HG02798 (cell line): Measurements from ENCODE around the gene NR1H3.
"Not testable (repeated sequence)": the region's sequence is repeated elsewhere in the genome, so short reads cannot be mapped to it uniquely, and the experiment has no call there.

Experiments
- ATAC-seq: cut with Tn5 transposase; IDR thresholded peaks from one replicate; pipeline ENCODE4 v1.9.1; 2021; ENCODE audit warnings: mild to moderate bottlenecking; ENCODE audit not compliant: unreplicated experiment, poor library complexity

NR1H3 gene

DNA sequence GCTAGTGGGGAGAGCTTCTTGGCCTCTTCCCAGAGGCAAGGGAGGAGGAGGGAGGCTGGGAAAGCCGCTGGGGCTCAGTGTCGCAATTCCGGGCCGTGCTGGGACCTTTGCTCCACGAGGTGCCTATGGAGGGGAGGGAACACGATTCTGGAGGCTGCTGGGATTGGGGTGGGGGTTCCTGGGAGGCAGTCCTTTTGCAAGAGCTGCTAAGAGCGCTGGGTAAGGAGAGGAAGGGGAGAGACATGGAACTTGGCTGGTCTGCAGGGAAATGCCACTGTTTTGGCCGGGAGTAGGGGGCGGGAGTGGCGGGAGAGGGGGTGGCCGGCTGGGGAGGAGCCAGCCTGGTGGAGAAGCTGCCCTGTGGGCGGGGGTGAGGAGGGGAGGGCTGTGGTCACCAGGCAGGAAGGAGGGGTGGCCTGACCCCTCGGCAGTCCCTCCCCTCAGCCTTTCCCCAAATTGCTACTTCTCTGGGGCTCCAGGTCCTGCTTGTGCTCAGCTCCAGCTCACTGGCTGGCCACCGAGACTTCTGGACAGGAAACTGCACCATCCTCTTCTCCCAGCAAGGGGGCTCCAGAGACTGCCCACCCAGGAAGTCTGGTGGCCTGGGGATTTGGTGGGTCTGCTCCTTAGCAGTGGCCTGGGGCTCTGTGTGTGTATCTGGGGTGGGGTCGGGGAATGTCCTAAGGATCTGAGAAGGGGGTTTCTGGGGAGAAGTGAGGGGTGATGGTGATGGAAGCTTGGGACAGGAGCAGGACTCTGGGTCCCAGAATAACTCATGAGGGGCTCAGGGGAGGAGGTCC lies at the start of gene NR1H3:
Gene NR1H3, plus strand, starts transcription at position 480 of the 800 bp plus-strand sequence. CDS start 1,221 bp downstream, outside the sequence.
- ATAC-seq = no peak

DNA sequence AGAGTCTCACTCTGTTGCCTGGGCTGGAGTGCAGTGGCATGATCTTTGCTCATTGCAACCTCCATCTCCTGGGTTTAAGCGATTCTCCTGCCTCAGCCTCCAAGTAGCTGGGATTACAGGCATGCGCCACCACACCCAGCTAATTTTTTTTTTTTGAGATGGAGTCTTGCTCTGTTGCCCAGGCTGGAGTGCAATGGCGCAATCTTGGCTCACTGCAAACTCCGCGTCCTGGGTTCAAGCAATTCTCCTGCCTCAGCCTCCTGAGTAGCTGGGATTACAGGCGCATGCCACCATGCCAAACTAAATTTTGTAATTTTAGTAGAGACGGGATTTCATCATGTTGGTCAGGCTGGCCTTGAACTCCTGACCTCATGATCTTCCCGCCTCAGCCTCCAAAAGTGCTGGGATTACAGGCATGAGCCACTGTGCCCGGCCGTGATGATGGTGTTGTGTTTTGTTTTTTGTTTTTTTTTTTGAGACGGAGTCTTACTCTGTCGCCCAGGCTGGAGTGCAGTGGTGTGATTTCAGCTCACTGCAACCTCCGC lies 49.7 kb upstream of the NR1H3 start:
- not testable (repeated sequence) for ATAC-seq

DNA sequence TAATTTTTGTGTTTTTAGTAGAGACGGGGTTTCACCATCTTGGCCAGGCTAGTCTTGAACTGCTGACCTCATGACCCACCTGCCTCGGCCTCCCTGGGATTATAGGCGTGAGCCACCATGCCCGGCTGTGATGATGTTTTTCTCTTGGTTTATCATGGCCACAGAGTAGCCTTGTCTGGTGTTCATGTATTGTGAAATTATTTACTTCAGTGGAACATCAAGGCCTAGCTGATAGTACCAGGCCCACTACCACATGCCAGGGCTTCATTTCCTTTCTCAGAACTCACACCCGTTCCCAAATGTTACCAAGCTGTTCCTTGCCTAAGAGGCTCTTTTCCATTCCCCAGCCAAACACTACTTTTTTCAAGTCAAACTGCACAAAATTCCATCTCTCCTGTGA lies 49.2 kb upstream of the NR1H3 start:
- no peak for ATAC-seq

DNA sequence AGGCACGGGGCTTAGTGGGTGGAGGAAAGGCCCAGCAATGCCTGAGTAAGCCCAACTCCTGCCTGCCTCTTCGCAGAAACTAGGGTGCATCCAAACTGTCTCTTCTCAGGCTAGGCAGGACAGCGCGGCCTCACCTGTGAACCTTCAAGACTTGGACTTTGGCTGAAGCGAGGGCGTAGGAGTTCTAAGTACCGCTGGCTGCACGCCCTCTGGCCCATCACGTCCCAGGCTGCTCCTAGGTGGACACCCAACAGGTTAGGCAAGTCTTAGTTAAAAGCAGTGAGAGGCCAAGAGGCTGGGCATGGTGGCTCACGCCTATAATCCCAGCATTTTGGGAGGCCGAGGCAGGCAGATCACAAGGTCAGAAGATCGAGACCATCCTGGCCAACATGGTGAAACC lies 44.9 kb upstream of the NR1H3 start:
- no peak for ATAC-seq

DNA sequence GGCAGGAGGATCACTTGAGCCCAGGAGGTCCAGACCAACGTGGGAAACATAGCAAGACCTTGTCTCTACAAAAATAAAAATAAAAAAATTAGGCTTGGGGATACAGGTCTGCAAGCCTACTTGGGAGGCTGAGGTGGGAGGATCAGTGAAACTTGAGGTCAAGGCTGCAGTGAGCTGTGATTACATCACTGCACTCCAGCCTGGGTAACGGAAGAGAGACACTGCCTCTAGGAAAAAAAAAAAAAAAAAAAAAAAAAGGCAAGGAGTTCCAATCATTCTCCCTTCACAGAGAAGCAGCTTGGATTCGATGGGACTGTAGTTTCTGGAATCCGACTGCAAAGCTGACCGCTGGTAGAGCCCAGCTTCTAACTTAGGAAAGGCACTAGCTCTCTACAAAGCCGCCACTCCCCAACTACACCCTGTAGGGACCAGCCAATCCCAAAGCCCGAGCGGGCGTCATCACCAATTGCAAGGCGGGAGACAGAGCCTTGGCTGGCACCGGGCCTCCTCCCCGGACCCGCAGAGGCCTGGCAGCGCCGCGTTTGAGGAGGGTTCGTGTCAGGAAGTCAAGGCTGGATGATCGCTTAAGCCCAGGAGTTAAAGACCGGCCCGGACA lies 43.7 kb upstream of the NR1H3 start:
- peak; percentile 66 for ATAC-seq

DNA sequence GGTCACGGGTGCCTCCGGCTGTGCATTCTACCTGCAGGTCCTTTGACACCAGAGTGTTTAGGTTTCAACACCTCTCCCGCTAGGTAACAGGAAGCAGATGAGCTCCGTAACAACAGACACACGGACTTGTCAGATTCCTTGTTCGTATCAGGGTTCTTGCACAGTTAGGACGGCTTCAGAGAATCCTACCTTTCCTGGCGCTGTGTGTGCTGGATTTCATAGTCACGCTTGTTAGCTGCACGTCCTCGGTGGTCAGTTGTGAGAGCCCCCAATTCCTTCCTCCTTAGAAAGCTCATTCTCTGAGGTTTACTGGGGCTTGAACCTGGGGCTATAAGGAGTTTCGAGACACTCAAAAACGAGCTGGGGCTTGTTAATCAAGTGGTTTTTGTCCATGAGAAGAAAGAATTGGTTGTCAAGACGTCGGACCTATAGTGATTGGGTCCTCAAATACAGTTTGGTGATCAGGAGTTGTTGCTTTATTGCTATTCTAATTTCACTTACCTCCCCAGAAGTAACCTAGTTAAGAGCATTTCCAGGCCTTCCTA lies 42.4 kb upstream of the NR1H3 start:
- ATAC-seq = no peak

DNA sequence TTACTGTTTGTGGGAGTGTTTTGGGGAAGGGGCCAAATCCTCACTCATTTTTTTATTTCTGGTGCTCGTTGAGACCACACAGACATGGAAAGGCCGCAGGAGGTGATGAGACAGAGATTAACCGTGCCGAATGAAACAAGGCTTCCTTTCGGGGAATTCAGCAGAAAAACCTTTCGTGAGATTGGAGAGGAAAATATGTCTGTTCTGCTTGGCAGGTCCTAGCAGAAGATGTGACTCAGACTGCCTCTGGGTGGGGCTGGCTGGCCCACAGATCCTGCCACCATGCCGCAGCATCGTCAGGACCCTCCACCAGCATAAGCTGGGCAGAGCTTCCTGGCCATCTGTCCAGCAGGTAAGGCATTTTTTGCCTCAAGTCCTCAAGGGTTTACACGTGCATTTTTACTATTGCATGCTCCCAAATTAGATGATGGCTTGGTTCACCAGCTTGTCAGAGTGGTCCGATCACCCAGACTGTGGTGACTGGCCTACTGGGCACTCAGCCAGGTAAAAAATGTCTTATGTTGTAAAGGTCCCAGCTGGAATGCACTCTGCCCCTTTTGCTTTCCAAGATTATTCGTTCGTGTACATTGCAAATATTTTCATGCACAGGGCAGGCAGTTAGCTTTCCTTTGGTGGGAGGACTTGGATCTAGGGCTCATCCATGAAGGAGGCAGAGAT lies 41.5 kb upstream of the NR1H3 start:
- ATAC-seq = peak; percentile 31

DNA sequence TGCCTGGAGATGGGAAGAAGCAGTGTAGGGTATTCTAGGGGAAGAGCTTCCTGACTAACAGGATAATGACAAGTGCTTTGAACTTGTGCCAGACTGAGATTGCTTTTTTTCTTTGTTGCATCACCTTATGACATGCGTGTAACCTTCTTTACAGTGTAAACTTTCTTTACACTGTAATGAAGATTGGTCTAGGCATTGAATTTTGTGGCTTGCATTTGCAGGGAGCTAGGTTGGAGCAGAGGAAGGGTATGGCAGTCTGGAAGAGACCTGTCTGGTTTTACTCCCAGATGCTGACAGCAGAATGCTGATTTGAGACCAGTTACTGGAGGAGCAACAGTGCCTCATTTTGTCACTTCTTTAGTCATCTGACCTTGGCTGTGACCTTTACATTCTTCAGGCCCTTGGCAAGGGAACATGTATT lies 37.4 kb upstream of the NR1H3 start:
- no peak for ATAC-seq

DNA sequence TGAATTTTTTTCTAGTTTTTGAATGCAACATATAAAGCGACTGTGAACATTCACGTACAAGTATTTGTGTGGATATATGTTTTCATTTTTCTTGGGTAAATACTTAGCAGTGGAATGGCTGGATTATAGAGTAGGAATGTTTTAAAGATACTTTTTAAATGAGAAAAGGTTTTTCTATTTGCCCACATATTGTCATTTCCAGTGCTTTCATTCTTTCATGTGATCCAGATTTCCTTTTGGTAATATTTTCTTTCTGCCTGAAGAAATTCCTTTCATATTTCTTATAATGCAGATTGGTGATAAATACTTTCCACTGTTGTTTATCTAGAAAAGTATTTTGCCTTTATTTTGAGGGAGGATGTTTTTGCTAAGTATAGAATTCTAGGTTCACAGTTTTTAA lies 35.1 kb upstream of the NR1H3 start:
- ATAC-seq = no peak

DNA sequence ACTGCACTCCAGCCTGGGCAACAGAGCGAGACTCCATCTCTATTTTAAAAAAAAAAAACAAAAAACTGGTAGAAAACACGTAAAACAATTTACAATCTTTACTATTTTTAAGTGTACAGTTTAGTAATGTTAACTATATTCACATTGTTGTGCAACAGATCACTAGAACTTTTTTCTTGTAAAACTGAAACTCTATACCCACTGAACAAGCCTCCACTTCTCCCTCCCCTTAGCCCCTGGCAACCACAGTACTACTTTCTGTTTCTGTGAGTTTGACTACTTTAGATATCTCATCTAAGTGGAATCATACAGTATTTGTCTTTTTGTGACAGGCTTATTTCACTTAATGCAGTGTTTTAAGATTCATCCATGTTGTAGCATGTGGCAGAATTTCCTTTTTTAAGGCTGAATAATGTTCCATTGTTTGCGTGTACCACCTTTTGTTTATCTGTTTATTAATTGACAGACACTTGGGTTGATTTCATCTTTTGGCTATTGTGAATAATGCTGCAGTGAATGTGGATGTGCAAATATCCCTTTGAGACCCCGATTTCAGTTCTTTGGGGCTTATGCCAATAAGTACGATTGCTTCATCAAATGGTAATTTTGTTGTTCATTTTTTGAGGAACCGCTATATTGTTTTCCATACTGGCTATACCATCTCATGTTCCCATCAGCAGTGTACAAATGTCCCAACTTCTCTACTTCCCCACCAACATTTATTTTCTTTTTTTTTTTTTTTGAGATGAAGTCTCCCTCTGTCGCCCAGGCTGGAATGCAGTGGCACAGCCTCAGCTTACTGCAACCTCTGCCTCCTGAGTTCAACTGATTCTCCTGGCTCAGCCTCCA lies 32.0 kb upstream of the NR1H3 start:
- peak; percentile 91 for ATAC-seq

DNA sequence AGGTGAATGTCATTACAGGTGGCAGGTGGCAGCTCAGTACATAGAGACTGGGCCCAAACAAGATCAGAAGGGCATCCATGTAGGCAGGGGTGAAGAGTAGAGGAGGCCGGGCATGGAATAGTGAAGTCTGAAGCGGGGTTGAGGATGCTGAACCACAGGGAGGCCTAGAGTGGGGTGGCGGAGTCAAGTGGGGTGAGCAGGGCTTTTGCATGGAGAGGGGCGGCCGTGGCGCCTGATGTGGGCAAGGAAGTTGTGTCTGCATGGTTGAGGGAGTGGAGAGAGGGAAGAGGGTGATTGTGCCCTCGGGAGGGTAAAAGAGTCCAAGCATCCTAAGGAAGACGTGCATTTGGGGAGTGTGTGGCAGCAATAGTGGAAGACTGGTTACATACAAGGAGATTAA lies 28.6 kb upstream of the NR1H3 start:
- ATAC-seq = no peak

DNA sequence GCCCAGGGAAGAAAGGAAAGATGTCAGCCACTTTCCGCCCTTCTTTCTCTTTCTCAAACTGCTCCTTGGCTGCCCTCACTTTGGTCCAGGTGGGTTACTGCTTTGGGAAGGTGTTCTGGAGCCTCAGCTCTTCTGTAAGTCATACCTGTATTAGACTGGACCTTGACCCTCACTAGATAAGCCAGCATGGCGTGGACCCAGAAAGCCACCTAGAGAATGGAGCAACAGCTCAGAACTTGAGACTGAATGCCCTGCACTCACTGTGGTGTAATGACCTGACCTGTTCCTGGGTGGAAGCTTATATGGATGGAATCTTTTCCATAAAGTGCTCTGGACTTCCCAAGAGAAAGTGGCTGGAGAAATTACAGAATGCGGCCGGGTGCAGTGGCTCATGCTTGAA lies 24.7 kb upstream of the NR1H3 start:
- no peak for ATAC-seq

DNA sequence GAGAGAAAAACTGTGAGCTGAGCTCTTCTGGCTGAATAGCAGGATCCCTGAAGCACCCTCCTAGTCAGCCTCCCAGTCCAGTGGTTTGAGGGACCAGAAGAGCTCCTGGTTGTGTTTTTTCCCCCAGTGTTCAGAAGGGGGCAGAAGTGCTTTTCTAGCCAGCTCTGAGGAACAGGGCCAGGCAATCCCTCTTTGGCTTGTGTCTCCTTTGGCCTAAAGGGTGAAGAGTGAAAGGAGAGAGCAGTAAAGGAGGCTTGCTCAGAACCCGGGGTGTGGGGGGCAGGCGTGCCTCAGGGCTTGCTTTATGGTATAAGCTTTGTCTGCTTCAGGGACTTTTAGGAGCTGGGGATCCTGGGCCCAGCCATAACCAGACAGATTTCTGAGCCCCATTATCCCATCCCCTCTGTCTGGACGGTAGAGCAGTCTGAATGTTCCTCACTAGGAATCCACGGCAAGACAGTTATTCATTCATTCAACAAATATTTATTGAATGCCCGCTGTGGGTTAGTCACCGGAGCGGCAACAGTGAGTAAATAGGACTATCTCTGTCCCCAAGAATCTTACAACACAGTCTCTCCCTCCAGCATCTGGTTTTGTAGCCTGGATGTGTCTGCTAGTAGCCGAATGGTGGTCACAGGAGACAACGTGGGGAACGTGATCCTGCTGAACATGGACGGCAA lies 23.7 kb upstream of the NR1H3 start:
- ATAC-seq = no peak

DNA sequence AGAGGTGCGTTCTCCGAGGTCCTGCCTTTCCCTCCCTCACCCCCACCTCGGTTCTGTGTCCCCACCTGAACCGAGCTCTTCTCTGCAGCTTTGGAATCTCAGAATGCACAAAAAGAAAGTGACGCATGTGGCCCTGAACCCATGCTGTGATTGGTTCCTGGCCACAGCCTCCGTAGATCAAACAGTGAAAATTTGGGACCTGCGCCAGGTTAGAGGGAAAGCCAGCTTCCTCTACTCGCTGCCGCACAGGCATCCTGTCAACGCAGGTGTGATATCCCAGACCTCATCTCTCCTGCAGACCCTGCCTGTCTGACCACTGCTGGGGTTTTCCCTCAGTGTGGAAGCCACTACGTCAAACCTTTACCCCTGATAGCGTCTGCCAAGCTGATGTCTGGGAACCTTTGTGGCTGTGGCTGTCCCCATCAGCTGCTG lies 23.1 kb upstream of the NR1H3 start:
- ATAC-seq = no peak

DNA sequence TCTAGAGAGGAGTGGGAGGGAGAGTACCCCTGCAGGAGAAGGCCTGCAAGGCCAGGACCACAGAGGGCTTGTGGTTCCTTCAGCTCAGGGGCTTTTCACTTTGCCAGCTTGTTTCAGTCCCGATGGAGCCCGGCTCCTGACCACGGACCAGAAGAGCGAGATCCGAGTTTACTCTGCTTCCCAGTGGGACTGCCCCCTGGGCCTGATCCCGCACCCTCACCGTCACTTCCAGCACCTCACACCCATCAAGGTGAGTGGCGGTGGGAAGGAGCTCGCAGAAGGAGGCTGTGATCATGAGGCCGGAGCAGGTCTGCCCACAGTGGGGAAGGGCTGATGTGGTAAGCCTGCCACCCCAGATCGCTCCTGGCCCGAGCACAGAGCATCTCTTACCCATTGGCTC lies 22.6 kb upstream of the NR1H3 start:
- ATAC-seq = no peak

DNA sequence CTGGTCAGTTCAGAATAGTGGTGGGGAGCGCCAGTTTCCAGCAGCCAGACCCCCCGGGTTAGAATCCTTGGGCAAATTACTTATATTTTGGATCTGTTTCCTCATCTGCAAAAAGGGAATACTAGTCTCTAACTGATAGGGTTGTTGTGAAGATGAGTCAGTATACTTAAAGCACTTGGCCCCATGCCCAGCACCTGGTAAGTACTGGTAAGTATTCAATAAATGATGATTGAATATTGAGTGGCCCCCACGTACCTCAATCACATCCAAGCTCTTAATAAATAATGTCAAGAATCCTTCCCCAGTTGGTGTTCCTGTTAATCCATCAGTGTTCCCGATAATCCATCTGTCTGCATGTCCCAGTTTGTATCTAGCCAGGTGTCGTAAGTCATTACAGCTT lies 21.3 kb upstream of the NR1H3 start:
- ATAC-seq = no peak

DNA sequence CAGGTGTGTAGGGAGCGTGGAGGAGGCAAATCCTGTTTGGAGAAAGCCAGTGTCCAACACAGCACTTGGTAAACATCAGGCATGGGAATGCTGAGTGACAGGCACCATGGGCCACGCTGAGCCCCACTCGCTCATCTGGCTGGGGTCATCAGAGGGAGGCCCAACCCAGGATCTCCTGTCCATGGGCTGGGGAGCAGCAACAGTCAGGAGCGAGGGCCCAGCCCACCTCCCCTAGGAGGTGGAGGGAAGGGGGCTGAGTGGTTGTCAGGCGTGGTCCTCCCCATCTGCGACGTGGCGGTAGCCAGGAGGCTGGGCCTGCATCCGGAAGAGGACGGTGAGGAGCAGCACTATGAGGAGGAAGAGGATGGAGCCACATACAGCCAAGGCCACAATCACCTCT lies 17.9 kb upstream of the NR1H3 start:
- no peak for ATAC-seq

DNA sequence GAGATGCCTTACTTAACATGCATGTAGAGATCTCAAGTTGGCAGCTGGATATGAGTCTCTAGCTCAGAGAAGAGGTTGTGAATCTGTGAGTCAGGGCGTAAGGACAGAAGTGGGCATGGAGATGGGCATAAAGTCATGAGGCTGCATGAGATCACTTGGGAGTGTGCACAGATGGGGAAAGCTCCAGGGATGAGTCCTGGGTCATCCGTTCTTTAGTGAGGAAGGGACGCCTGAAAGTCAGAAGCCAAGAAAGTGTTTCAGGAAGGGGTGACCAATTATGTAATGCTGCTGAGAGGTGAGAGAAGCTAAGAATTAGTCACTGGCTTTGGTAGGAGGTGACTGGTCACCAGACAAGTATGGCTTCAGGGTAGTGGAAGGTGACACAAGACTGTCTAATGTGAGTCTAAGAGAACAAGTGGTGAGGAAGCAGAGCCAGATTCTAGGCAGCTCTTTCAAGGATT lies 15.9 kb upstream of the NR1H3 start:
- ATAC-seq = no peak

DNA sequence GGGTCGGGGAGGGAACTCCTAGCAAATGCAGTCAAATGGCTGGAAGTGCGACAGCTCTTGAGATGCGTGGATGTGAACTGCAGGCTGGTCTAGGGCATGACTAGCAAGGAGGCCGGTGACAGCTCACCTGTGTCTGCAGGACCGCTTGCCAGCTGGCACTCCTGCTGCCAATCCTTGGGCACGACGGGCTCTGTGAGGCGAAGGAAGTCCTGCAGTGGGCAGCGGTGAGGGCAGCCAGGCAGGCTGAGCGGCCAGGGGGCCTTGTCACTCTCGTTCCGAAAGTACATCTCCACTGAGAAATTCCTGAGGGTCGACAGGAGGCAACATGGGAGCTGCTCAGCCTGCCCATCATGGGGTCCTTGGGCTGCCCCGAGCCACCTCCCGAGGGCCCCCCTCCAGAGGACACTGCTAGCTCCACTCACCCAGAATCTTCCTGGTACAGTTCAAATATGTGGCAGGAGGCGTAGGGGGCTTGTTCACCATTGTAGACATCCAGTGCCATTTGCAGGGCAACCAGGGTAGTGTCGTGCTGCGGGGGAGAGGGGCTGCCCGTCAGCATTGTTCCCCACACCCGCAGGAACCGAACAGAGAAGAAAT lies 15.1 kb upstream of the NR1H3 start:
- ATAC-seq = no peak
